ENCODE data around the gene CCDC85B.

DNA sequence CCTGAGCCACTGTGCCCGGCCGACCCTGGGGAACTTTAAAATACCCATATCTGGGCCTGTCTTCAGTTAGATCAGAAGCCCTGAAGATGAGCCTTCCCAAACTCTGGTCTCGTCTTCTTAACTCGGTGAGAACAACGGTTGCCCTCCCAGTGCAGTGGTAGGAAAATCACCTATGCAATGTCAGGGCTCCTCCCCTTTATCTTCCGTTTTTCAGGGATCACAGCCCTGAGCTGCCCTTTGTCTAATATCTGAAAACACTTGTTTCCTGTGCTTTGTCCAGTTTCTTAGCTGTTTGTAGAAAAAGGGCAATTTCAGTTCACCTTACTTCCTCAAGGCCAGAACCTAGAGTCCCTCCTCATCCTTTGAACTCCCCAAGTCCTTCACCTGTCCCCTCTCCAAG, 38.2 kb downstream of the CCDC85B start:
- TF ChIP-seq, protein P1, sequence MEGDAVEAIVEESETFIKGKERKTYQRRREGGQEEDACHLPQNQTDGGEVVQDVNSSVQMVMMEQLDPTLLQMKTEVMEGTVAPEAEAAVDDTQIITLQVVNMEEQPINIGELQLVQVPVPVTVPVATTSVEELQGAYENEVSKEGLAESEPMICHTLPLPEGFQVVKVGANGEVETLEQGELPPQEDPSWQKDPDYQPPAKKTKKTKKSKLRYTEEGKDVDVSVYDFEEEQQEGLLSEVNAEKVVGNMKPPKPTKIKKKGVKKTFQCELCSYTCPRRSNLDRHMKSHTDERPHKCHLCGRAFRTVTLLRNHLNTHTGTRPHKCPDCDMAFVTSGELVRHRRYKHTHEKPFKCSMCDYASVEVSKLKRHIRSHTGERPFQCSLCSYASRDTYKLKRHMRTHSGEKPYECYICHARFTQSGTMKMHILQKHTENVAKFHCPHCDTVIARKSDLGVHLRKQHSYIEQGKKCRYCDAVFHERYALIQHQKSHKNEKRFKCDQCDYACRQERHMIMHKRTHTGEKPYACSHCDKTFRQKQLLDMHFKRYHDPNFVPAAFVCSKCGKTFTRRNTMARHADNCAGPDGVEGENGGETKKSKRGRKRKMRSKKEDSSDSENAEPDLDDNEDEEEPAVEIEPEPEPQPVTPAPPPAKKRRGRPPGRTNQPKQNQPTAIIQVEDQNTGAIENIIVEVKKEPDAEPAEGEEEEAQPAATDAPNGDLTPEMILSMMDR (IDR thresholded peaks at IDR 0.05; ENCODE audit: low read depth, low read length, missing input control): no peak
- TF ChIP-seq, protein P2, sequence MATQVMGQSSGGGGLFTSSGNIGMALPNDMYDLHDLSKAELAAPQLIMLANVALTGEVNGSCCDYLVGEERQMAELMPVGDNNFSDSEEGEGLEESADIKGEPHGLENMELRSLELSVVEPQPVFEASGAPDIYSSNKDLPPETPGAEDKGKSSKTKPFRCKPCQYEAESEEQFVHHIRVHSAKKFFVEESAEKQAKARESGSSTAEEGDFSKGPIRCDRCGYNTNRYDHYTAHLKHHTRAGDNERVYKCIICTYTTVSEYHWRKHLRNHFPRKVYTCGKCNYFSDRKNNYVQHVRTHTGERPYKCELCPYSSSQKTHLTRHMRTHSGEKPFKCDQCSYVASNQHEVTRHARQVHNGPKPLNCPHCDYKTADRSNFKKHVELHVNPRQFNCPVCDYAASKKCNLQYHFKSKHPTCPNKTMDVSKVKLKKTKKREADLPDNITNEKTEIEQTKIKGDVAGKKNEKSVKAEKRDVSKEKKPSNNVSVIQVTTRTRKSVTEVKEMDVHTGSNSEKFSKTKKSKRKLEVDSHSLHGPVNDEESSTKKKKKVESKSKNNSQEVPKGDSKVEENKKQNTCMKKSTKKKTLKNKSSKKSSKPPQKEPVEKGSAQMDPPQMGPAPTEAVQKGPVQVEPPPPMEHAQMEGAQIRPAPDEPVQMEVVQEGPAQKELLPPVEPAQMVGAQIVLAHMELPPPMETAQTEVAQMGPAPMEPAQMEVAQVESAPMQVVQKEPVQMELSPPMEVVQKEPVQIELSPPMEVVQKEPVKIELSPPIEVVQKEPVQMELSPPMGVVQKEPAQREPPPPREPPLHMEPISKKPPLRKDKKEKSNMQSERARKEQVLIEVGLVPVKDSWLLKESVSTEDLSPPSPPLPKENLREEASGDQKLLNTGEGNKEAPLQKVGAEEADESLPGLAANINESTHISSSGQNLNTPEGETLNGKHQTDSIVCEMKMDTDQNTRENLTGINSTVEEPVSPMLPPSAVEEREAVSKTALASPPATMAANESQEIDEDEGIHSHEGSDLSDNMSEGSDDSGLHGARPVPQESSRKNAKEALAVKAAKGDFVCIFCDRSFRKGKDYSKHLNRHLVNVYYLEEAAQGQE (IDR thresholded peaks at IDR 0.05): no peak
- TF ChIP-seq HNF4A (conservative IDR thresholded peaks at IDR 0.05) (no peak), RAD21 (IDR thresholded peaks at IDR 0.05) (no peak), YY1 (IDR thresholded peaks at IDR 0.05) (no peak), SP1 (IDR thresholded peaks at IDR 0.05) (no peak)
- TF ChIP-seq, protein P3, sequence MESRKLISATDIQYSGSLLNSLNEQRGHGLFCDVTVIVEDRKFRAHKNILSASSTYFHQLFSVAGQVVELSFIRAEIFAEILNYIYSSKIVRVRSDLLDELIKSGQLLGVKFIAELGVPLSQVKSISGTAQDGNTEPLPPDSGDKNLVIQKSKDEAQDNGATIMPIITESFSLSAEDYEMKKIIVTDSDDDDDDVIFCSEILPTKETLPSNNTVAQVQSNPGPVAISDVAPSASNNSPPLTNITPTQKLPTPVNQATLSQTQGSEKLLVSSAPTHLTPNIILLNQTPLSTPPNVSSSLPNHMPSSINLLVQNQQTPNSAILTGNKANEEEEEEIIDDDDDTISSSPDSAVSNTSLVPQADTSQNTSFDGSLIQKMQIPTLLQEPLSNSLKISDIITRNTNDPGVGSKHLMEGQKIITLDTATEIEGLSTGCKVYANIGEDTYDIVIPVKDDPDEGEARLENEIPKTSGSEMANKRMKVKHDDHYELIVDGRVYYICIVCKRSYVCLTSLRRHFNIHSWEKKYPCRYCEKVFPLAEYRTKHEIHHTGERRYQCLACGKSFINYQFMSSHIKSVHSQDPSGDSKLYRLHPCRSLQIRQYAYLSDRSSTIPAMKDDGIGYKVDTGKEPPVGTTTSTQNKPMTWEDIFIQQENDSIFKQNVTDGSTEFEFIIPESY (IDR thresholded peaks at IDR 0.05): no peak
